GM23338 (cell line): ENCODE measurements around the gene SLC7A6. TPM values are rescaled to one million over a fixed set of nuclear protein-coding genes. Genes with fewer than 3 reads are reported as not detected.

Experiments
- ATAC-seq: fragments of 200-7000 bp; cut with Tn5 transposase; 3 replicates; pipeline ENCODE4 v1.9.1; 2020
- DNase-seq: peaks from one replicate; pipeline ENCODE4 v3.0.0-alpha.2; 2015; ENCODE audit warnings: low spot score
- H2AFZ ChIP-seq: fragments of 200-600 bp; sonication (generic); 2 replicates; pipeline ENCODE4 v1.8.0; 2016; ENCODE audit warnings: antibody characterized with exemption, mild to moderate bottlenecking, moderate library complexity
- H3F3A ChIP-seq: fragments of 200-600 bp; sonication (generic); replicated peaks from 2 replicates; pipeline ENCODE4 v1.8.0; 2017; ENCODE audit warnings: antibody characterized with exemption, mixed run types, low read depth
- H3K27ac ChIP-seq: fragments of 200-600 bp; sonication (generic); 2 replicates; pipeline ENCODE4 v1.6.1; 2016; ENCODE audit warnings: low read depth
- H3K27me3 ChIP-seq: fragments of 200-600 bp; sonication (generic); 2 replicates; pipeline ENCODE4 v1.8.0; 2016; ENCODE audit warnings: mild to moderate bottlenecking, mixed run types, moderate library complexity; ENCODE audit not compliant: insufficient read depth
- H3K36me3 ChIP-seq: fragments of 200-600 bp; sonication (generic); 2 replicates; pipeline ENCODE4 v1.8.0; 2016; ENCODE audit warnings: mild to moderate bottlenecking; ENCODE audit not compliant: insufficient read depth
- H3K4me1 ChIP-seq: fragments of 200-600 bp; sonication (generic); 2 replicates; pipeline ENCODE4 v1.8.0; 2016; ENCODE audit warnings: mild to moderate bottlenecking, moderate library complexity; ENCODE audit not compliant: insufficient read depth
- H3K4me2 ChIP-seq: fragments of 200-600 bp; sonication (generic); 2 replicates; pipeline ENCODE4 v1.7.1; 2017; ENCODE audit warnings: mixed run types
- H3K4me3 ChIP-seq: fragments of 200-600 bp; sonication (generic); 2 replicates; pipeline ENCODE4 v1.6.1; 2016; ENCODE audit warnings: mixed run types
- H3K79me2 ChIP-seq: fragments of 200-600 bp; sonication (generic); replicated peaks from 2 replicates; pipeline ENCODE4 v1.8.0; 2017; ENCODE audit warnings: mild to moderate bottlenecking; ENCODE audit not compliant: insufficient read depth
- H3K9me2 ChIP-seq: fragments of 200-600 bp; sonication (generic); 2 replicates; pipeline ENCODE4 v1.8.0; 2017; ENCODE audit not compliant: insufficient read depth
- H4K20me1 ChIP-seq: fragments of 200-600 bp; sonication (generic); replicated peaks from 2 replicates; pipeline ENCODE4 v1.8.0; 2017; ENCODE audit warnings: mild to moderate bottlenecking; ENCODE audit not compliant: insufficient read depth
- H3K27ac Mint-ChIP-seq: 2 replicates; pipeline ENCODE4 v1.8.0; 2020; ENCODE audit warnings: inconsistent platforms, mild to moderate bottlenecking, moderate library complexity, mixed read lengths
- H3K27me3 Mint-ChIP-seq: 3 replicates; pipeline ENCODE4 v1.8.0; 2022; ENCODE audit warnings: low read depth, mild to moderate bottlenecking, moderate library complexity, mixed read lengths, inconsistent platforms; ENCODE audit not compliant: insufficient read depth, poor library complexity
- H3K36me3 Mint-ChIP-seq: 3 replicates; pipeline ENCODE4 v1.8.0; 2021; ENCODE audit warnings: low read depth, mild to moderate bottlenecking, inconsistent platforms, moderate library complexity, mixed read lengths
- H3K4me1 Mint-ChIP-seq: 3 replicates; pipeline ENCODE4 v1.8.0; 2020; ENCODE audit warnings: mild to moderate bottlenecking, inconsistent platforms, mixed read lengths
- H3K4me3 Mint-ChIP-seq: 3 replicates; pipeline ENCODE4 v1.8.0; 2021; ENCODE audit warnings: moderate library complexity, mild to moderate bottlenecking, inconsistent platforms, mixed read lengths
- H3K9me3 Mint-ChIP-seq: 3 replicates; pipeline ENCODE4 v1.8.0; 2020; ENCODE audit warnings: moderate library complexity, mild to moderate bottlenecking, inconsistent platforms, mixed read lengths
- CREB1 ChIP-seq: fragments of 250-450 bp; sonication (Bioruptor Pico); IDR thresholded peaks from 2 replicates; pipeline ENCODE4 v1.5.0; 2020; ENCODE audit warnings: low read depth, mild to moderate bottlenecking, moderate library complexity
- CTCF ChIP-seq, 2 experiments: fragments of 200-600 bp in 1 of 2; sonication (generic) in 1 of 2; conservative IDR thresholded peaks; 2 replicates each; pipeline versions ENCODE4 v1.5.1 to v1.6.1; 2016 to 2017; ENCODE audit warnings: antibody characterized with exemption in 2 of 2, low read depth in 2 of 2, mild to moderate bottlenecking in 2 of 2, moderate library complexity in 1 of 2
- ETS1 ChIP-seq: IDR thresholded peaks from 2 replicates; pipeline ENCODE4 v1.6.1; 2016; ENCODE audit warnings: antibody characterized with exemption
- EZH2 ChIP-seq: fragments of 200-600 bp; sonication (generic); IDR thresholded peaks from one replicate; pipeline ENCODE4 v1.8.0; 2017; ENCODE audit warnings: antibody characterized with exemption, mild to moderate bottlenecking, low read depth; ENCODE audit not compliant: unreplicated experiment
- EZH2phosphoT487 ChIP-seq: fragments of 200-600 bp; sonication (generic); IDR thresholded peaks from one replicate; pipeline ENCODE4 v1.8.1; 2018; ENCODE audit warnings: antibody characterized with exemption; ENCODE audit not compliant: unreplicated experiment
- JUNB ChIP-seq: IDR thresholded peaks from one replicate; pipeline ENCODE4 v1.6.1; 2016; ENCODE audit warnings: antibody characterized with exemption; ENCODE audit not compliant: unreplicated experiment
- NANOG ChIP-seq: IDR thresholded peaks from 2 replicates; pipeline ENCODE4 v1.6.1; 2016; ENCODE audit warnings: antibody characterized with exemption, borderline replicate concordance
- POLR2AphosphoS5 ChIP-seq: IDR thresholded peaks from 2 replicates; pipeline ENCODE4 v1.6.1; 2016; ENCODE audit warnings: antibody characterized with exemption, low read depth
- REST ChIP-seq: IDR thresholded peaks from one replicate; pipeline ENCODE4 v1.6.1; 2018; ENCODE audit warnings: antibody characterized with exemption; ENCODE audit not compliant: unreplicated experiment
- STAT1 ChIP-seq: IDR thresholded peaks from one replicate; pipeline ENCODE4 v1.6.1; 2016; ENCODE audit warnings: antibody characterized with exemption; ENCODE audit not compliant: unreplicated experiment
- ZNF114 ChIP-seq: fragments of 250-450 bp; sonication (Bioruptor Pico); IDR thresholded peaks from 2 replicates; pipeline ENCODE4 v1.5.0; 2020; ENCODE audit warnings: mild to moderate bottlenecking, moderate library complexity
- polyA plus RNA-seq: library from polyadenylated mRNA; unstranded; fragments of >200 nt; fragmentation: Nextera tagmentation; extraction: Ambion mirVana; gene quantifications from 2 replicates; pipeline ENCODE4 v1.2.1, GENCODE V29; 2016
- total RNA-seq: library from RNA; depleted of rRNA; stranded (reverse); fragments of >200 nt; shearing (Covaris generic); gene quantifications from 2 replicates; pipeline ENCODE4 v1.2.3, GENCODE V29; 2014

Gene SLC7A6
- total and polyA plus RNA-seq, 2 experiments from 2014 or later, result 16.6 to 30.9 TPM

GRCh38 chr16:68296693-68297092 is 32.4 kb downstream of the SLC7A6 start (continued):
- TF ChIP-seq ETS1 (no peak), EZH2phosphoT487 (no peak), EZH2 (no peak), CREB1 (CRISPR knock-in tag) (no peak), ZNF114 (CRISPR knock-in tag) (no peak)

- H3K36me3 ChIP-seq, result peaks cover 36% of the 10 kb centered on the region
- H3K27ac ChIP-seq, result no peak overlapping the region
- H3K27me3 Mint-ChIP-seq, result peaks cover 2% of the 10 kb centered on the region
- H2AFZ ChIP-seq, result no peak overlapping the region
- peaks cover 12% of the 10 kb centered on the region; the same call in 1 of the 2 replicates for H3F3A ChIP-seq
- H4K20me1 ChIP-seq, result peaks cover 42% of the 10 kb centered on the region
- no peaks in the 10 kb centered on the region for H3K9me2 ChIP-seq
- H3K9me3 Mint-ChIP-seq, result no peaks in the 10 kb centered on the region
- no peak overlapping the region for H3K4me2 ChIP-seq
- no peak overlapping the region for H3K4me3 Mint-ChIP-seq
- ATAC-seq (no peak), DNase-seq (no peak)
- peaks cover 65% of the 10 kb centered on the region for H3K36me3 Mint-ChIP-seq
- H3K4me3 ChIP-seq, result no peak overlapping the region
- no peaks in the 10 kb centered on the region for H3K4me1 ChIP-seq
- H3K4me1 Mint-ChIP-seq, result peaks cover 2% of the 10 kb centered on the region; the same call in 1 of the 3 replicates
- no peak overlapping the region for H3K27ac Mint-ChIP-seq
- no peaks in the 10 kb centered on the region for H3K79me2 ChIP-seq
- no peaks in the 10 kb centered on the region for H3K27me3 ChIP-seq
- no peak for TF ChIP-seq NANOG
- no peak for TF ChIP-seq POLR2AphosphoS5
- no peak for TF ChIP-seq ZNF114 (CRISPR knock-in tag)
- no peak for TF ChIP-seq CTCF (conservative IDR thresholded peaks at IDR 0.05; ENCODE audit: low read depth in 2 of 2)
- no peak for TF ChIP-seq EZH2phosphoT487
- no peak for TF ChIP-seq EZH2
- no peak for TF ChIP-seq JUNB
- TF ChIP-seq REST, result no peak
- TF ChIP-seq ETS1, result no peak
- no peak for TF ChIP-seq STAT1
Observed at GRCh38 chr16:68297908-68298307, 33.6 kb downstream of the SLC7A6 start.
